Measurements from ENCODE around the gene CD160.
A peak's percentile ranks its signal among the peaks of the same experiment; 100 is the strongest.

Gene CD160

DNA sequence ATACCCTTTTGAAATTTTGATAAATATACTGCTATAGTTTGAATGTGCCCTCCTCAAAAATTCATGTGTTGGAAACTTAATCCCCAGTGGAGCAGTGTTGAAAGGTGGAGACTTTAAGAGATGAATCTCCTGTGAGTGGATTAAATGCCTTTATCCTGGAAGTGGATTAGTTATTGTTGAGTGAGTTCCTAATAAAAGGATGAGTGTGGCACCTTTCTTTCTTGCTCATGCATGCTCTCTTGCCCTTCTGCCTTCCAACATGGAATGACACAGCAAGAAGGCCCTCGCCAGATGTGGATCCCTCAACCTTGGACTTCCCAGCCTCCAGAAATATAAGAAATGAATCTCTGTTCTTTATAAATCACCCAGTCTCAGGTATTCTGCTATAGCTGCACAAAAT, 51.8 kb downstream of the CD160 start:
- TF ChIP-seq, protein P1, sequence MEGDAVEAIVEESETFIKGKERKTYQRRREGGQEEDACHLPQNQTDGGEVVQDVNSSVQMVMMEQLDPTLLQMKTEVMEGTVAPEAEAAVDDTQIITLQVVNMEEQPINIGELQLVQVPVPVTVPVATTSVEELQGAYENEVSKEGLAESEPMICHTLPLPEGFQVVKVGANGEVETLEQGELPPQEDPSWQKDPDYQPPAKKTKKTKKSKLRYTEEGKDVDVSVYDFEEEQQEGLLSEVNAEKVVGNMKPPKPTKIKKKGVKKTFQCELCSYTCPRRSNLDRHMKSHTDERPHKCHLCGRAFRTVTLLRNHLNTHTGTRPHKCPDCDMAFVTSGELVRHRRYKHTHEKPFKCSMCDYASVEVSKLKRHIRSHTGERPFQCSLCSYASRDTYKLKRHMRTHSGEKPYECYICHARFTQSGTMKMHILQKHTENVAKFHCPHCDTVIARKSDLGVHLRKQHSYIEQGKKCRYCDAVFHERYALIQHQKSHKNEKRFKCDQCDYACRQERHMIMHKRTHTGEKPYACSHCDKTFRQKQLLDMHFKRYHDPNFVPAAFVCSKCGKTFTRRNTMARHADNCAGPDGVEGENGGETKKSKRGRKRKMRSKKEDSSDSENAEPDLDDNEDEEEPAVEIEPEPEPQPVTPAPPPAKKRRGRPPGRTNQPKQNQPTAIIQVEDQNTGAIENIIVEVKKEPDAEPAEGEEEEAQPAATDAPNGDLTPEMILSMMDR (IDR thresholded peaks at IDR 0.05; ENCODE audit: low read depth, low read length): no peak
- H3K9me3 ChIP-seq (ENCODE audit: severe bottlenecking): no peaks in the 10 kb centered on the region
- peak; percentile 68 for DNase-seq
- no peaks in the 10 kb centered on the region for H3K27me3 ChIP-seq (ENCODE audit: insufficient read depth, low read depth, severe bottlenecking)
- no peak overlapping the region for H3K27ac ChIP-seq
- no peak overlapping the region for H3K4me3 ChIP-seq (ENCODE audit: low read depth, low read length)
- H3K36me3 ChIP-seq: peaks cover 23% of the 10 kb centered on the region

- peaks cover 16% of the 10 kb centered on the region for H3K36me3 ChIP-seq
- DNase-seq: no peak
Observed at GRCh38 chr1:145773423-145773822, 54.1 kb downstream of the CD160 start.

DNA sequence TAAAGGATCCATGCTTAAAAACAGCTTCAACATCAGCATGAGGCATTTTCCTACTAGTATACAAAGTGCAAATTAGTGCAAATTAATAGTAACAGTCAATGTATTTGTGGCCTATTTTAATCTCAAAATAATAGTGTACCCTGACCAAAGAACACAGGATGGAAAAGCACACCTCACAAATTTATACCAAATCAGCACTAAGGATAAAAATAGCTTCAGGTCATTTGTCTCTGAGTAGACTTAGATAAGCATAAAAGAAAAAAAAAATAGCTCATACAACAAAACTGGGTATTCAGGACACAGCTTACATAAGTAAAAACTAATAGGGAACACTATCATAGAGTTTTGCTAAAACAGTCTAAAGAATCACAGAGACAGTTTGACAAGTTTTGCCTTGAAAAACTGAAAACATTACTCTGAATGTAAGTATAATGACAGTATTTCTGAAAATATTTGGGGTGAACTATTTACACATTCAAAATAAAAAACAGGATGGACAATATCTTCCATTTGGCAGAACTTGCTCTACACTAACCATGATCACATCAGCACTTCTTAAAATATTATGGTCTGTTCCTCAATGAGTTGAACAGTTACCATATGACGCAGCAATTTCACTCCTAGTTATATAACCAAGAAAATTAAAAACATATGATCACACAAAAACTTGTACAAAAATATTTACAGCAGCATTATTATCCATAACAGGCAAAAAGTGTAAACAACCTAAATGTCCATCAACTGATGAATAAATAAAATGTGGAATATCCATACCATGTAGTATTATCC, 58.3 kb downstream of the CD160 start:
- Histone ChIP-seq H3K27me3 (ENCODE audit: insufficient read depth, low read depth, severe bottlenecking) (no peaks in the 10 kb centered on the region), H3K36me3 (peaks cover 20% of the 10 kb centered on the region), H3K9me3 (ENCODE audit: severe bottlenecking) (no peaks in the 10 kb centered on the region), H3K27ac (no peak overlapping the region), H3K4me3 (ENCODE audit: low read depth, low read length) (no peak overlapping the region)
- no peak for DNase-seq
- TF ChIP-seq, protein P1 (IDR thresholded peaks at IDR 0.05; ENCODE audit: low read depth, low read length): no peak

More at GRCh38 chr1:145773423-145773822, 54.1 kb downstream of the CD160 start:
- Histone ChIP-seq H3K27me3 (ENCODE audit: insufficient read depth, low read depth, severe bottlenecking) (no peaks in the 10 kb centered on the region), H3K27ac (no peak overlapping the region), H3K9me3 (ENCODE audit: severe bottlenecking) (no peaks in the 10 kb centered on the region), H3K4me3 (ENCODE audit: low read depth, low read length) (no peak overlapping the region)
- TF ChIP-seq, protein P1 (IDR thresholded peaks at IDR 0.05; ENCODE audit: low read depth, low read length): no peak

GRCh38 chr1:145778146-145778540, 58.8 kb downstream of the CD160 start:
- H3K9me3 ChIP-seq (ENCODE audit: severe bottlenecking): no peaks in the 10 kb centered on the region

DNA sequence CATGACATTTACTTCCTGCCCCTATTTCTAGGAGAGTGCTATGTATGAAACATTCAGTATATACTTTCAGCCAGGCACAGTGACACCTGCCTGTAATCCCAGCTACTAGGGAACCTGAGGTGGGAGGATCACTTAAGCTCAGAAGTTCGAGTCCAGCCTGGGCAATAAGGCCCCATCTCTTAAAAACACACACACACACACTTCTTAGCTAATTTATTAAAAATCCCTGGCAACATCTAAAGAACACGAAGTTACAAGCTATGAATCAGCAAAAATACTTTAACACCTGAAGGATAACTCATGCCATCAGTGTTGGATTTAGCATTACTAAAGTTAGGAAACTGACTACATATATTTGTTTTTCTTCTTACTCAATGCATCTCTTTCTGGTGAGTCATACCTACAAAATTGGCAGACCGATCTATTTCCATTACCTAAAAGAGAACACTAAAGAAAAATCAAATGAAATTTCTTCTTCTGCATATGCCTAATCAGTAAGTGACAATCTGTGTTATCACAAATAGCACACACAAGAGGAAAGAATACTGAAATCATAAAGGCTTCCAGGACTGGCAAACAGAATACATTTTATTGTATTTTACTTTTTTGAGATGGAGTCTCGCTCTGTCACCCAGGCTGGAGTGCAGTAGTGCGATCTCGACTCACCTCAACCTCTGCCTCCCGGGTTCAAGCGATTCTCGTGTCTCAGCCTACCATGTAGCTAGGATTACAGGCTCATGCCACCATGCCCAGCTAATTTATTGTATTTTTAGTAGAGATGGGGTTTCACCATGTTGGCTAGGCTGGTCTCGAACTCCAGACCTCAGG, 63.2 kb downstream of the CD160 start:
- no peak for DNase-seq
- H3K36me3 ChIP-seq: peaks cover 36% of the 10 kb centered on the region
- TF ChIP-seq, protein P1 (IDR thresholded peaks at IDR 0.05; ENCODE audit: low read depth, low read length): no peak
- no peaks in the 10 kb centered on the region for H3K27me3 ChIP-seq (ENCODE audit: insufficient read depth, low read depth, severe bottlenecking)
- H3K4me3 ChIP-seq (ENCODE audit: low read depth, low read length): no peak overlapping the region
- H3K27ac ChIP-seq: no peak overlapping the region
- H3K9me3 ChIP-seq (ENCODE audit: severe bottlenecking): no peaks in the 10 kb centered on the region

More at GRCh38 chr1:145778146-145778540, 58.8 kb downstream of the CD160 start:
- Histone ChIP-seq H3K4me3 (ENCODE audit: low read depth, low read length) (no peak overlapping the region), H3K27me3 (ENCODE audit: insufficient read depth, low read depth, severe bottlenecking) (no peaks in the 10 kb centered on the region), H3K36me3 (peaks cover 24% of the 10 kb centered on the region), H3K27ac (no peak overlapping the region)
- TF ChIP-seq, protein P1 (IDR thresholded peaks at IDR 0.05; ENCODE audit: low read depth, low read length): no peak
- DNase-seq: no peak

All from WERI-Rb-1 (cell line).